CD4-positive, CD25-positive, alpha-beta regulatory T cell (primary cell): ENCODE data around the gene TMPRSS12. TPM values are rescaled to one million over a fixed set of nuclear protein-coding genes. Genes with fewer than 3 reads are reported as not detected.

Experiments
- ATAC-seq, 2 donors: fragments of 150-1000 bp; cut with Tn5 transposase; one replicate each; pipeline ENCODE4 v1.10.0; 2021; ENCODE audit warnings: low read depth in 2 of 2, moderate number of reproducible peaks in 2 of 2, moderate library complexity in 1 of 2
- DNase-seq, 3 donors: peaks; one replicate each; pipeline versions ENCODE4 v3.0.0 to v3.0.0-alpha.2; 2012 to 2022; ENCODE audit warnings: mixed read lengths in 1 of 3
- H3K27ac ChIP-seq: one replicate; pipeline ENCODE4 v1.7.0; 2013; ENCODE audit warnings: mild to moderate bottlenecking, low read length; ENCODE audit not compliant: insufficient read depth, poor library complexity, severe bottlenecking
- H3K27me3 ChIP-seq: one replicate; pipeline ENCODE4 v1.7.0; 2013; ENCODE audit warnings: low read length; ENCODE audit not compliant: control insufficient read depth, insufficient read depth
- H3K36me3 ChIP-seq: one replicate; pipeline ENCODE4 v1.7.0; 2013; ENCODE audit warnings: mild to moderate bottlenecking, low read length, moderate library complexity; ENCODE audit not compliant: control insufficient read depth, insufficient read depth
- H3K4me1 ChIP-seq: 2 replicates; pipeline ENCODE4 v1.7.0; 2013; ENCODE audit warnings: mild to moderate bottlenecking, low read length; ENCODE audit not compliant: insufficient read depth, control insufficient read depth, poor library complexity, severe bottlenecking
- H3K4me3 ChIP-seq: one replicate; pipeline ENCODE4 v1.7.0; 2013; ENCODE audit warnings: low read depth, mild to moderate bottlenecking, low read length, moderate library complexity
- H3K9me3 ChIP-seq, 2 experiments: 1 replicate in 1 of 2; 2 replicates in 1 of 2; pipeline ENCODE4 v1.7.0; 2013; ENCODE audit warnings: low read length in 2 of 2, mild to moderate bottlenecking in 1 of 2, moderate library complexity in 1 of 2; ENCODE audit not compliant: control insufficient read depth in 2 of 2
- H3K27ac Mint-ChIP-seq, 3 donors: one replicate each; pipeline ENCODE4 v1.8.0; 2020 to 2022; ENCODE audit warnings: mild to moderate bottlenecking in 3 of 3, mixed read lengths in 3 of 3, moderate library complexity in 2 of 3
- H3K27me3 Mint-ChIP-seq: one replicate; pipeline ENCODE4 v1.8.0; 2022; ENCODE audit warnings: mild to moderate bottlenecking, mixed read lengths
- H3K36me3 Mint-ChIP-seq: one replicate; pipeline ENCODE4 v1.8.0; 2020; ENCODE audit warnings: mixed read lengths
- H3K4me1 Mint-ChIP-seq, 4 donors: one replicate each; pipeline ENCODE4 v1.8.0; 2020 to 2022; ENCODE audit warnings: mixed read lengths in 4 of 4, mild to moderate bottlenecking in 1 of 4
- H3K4me3 Mint-ChIP-seq, 4 donors: one replicate each; pipeline ENCODE4 v1.8.0; 2020 to 2022; ENCODE audit warnings: mild to moderate bottlenecking in 4 of 4, mixed read lengths in 4 of 4, moderate library complexity in 3 of 4
- H3K9me3 Mint-ChIP-seq, 7 donors: one replicate each; pipeline ENCODE4 v1.8.0; 2020 to 2022; ENCODE audit warnings: mixed read lengths in 7 of 7, mild to moderate bottlenecking in 3 of 7, moderate library complexity in 2 of 7
- polyA plus RNA-seq, 4 donors: library from polyadenylated mRNA; unstranded; fragments of 300-500 nt; fragmentation: Illumina TruSeq; gene quantifications; one replicate each; pipeline ENCODE4 v1.2.3, GENCODE V29; 2021
- total RNA-seq: library from RNA; stranded (reverse); gene quantifications from one replicate; pipeline ENCODE4 v1.2.3, GENCODE V29; 2022

The TMPRSS12 gene
- total and polyA plus RNA-seq, 5 donors from 2014 or later, result not detected

DNA sequence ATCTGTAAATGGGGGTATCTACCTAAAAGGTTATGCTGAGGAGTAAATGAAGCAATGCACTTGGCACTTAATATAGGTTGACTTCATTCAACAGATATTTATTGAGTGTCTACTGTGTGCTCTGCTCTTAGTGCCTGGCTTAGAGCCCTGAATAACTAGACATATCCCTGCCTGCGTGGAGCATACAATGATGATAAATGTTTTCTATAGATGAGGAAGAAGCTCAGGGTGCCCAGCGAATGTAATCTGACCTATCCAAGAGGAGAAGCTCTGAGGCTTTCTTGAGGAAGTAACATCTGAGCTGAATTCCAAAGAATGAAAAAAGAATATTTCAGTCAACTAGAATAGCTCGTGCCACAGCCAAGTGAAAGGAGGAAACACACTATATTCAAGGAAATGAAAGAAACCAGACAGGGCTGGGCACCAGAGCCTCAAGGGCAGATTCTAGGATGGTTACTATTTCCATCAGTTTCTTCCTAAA is 91.7 kb downstream of the TMPRSS12 start:
- Histone ChIP-seq H3K4me3 (no peak overlapping the region), H3K36me3 (peaks cover 2% of the 10 kb centered on the region), H3K27me3 (no peaks in the 10 kb centered on the region), H3K4me1 (no peaks in the 10 kb centered on the region), H3K9me3 (peaks cover 2 to 8% of the 10 kb centered on the region in 2 experiments), H3K27ac (no peak overlapping the region)
- H3K27ac Mint-ChIP-seq, result peak overlapping the region in 1 of 3 donors; percentile 37
- no peaks in the 10 kb centered on the region for H3K27me3 Mint-ChIP-seq
- H3K4me1 Mint-ChIP-seq, result peaks cover 4 to 33% (median 11%) of the 10 kb centered on the region in 4 donors
- no peak for ATAC-seq
- H3K36me3 Mint-ChIP-seq, result peaks cover 26% of the 10 kb centered on the region
- DNase-seq, result no peak
- no peak overlapping the region for H3K4me3 Mint-ChIP-seq
- peaks cover 0 to 4% (median 0%) of the 10 kb centered on the region in 7 donors for H3K9me3 Mint-ChIP-seq

DNA sequence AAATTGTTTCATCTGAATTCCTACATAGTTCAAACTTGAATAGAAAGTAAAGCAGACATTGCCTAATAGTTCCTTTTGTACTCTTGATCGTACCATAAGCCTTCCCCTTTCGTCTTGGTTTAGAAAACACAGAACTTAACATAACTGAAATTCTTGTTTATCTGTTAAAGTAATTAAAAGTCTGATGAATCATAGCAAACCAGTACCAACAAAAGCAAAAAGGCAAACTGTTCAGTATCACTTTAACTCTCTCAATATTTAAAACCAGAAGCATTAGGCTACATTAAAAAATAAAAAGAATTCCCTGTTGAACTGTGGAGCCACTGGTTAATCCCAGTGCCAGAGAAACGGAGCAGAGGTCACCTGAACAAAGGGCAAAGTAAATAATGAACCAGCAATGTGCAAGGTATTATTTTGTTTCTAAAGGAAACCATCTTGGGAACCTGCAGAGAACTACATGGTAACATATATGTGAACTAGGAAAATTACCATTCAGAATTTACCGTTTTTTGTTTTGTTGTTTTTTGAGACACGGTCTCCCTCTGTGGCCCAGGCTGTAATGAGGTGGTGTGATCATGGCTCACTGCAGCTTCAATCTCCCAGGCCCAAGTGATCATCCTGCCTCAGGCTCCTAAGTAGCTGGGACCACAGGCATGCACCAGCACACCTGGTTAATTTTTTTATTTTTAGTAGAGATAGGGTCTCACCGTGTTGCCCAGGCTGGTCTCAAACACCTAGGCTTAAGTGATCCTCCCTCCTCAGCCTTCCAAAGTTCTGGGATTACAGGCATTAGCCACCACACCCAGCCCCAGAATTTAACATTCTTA is 92.5 kb downstream of the TMPRSS12 start:
- H3K9me3 Mint-ChIP-seq, result peaks cover 0 to 4% (median 0%) of the 10 kb centered on the region in 7 donors
- peaks cover 2 to 8% of the 10 kb centered on the region in 2 experiments for H3K9me3 ChIP-seq
- DNase-seq (no peak), ATAC-seq (no peak)
- H3K4me3 ChIP-seq, result no peak overlapping the region
- no peaks in the 10 kb centered on the region for H3K4me1 ChIP-seq
- peaks cover 22% of the 10 kb centered on the region for H3K36me3 Mint-ChIP-seq
- H3K27me3 Mint-ChIP-seq, result no peaks in the 10 kb centered on the region
- H3K27ac ChIP-seq, result no peak overlapping the region
- peaks cover 3 to 33% (median 8%) of the 10 kb centered on the region in 4 donors for H3K4me1 Mint-ChIP-seq
- H3K27me3 ChIP-seq, result no peaks in the 10 kb centered on the region
- peaks cover 2% of the 10 kb centered on the region for H3K36me3 ChIP-seq
- peak overlapping the region; percentile 2 to 53 (median 37) for H3K27ac Mint-ChIP-seq
- no peak overlapping the region for H3K4me3 Mint-ChIP-seq

DNA sequence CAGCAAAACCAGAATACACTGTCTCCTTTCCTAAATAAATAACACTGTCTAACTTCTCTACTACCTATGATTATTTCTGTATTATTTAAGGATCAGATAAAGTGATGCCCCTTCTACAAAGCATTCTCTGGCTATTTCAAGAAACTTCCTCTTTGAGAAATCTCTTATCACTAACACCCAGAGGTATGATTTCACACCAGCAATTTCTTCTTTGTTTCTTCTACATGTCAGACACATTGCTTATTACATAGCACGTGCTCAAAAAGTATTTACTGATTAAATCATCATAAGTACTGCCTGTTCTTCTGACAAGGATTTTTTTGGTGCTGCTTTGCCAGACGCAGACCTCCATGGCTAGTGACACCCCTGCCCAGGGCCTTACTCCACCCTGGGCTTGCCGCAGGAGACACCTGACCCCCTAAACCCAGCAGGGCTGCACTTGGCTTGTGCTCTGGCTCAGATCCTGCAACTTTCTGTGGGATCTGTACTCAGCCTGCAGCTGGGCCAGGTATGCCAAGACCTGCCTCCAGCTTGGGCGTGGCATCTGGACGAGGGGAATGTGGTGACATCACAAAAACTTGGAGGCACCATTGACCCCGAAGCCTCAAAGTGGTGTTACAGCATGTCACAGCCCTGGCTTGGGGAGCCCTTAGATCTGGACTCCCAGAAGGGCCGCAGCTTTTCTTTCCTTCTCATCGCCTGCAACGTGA is 94.2 kb downstream of the TMPRSS12 start:
- DNase-seq (no peak), ATAC-seq (no peak)
- H3K4me3 ChIP-seq, result no peak overlapping the region
- peaks cover 2% of the 10 kb centered on the region for H3K36me3 ChIP-seq
- H3K4me3 Mint-ChIP-seq, result no peak overlapping the region
- H3K27ac Mint-ChIP-seq, result no peak overlapping the region
- H3K9me3 Mint-ChIP-seq, result peaks cover 0 to 4% (median 0%) of the 10 kb centered on the region in 7 donors
- peaks cover 0 to 23% (median 9%) of the 10 kb centered on the region in 4 donors for H3K4me1 Mint-ChIP-seq
- peaks cover 2 to 8% of the 10 kb centered on the region in 2 experiments for H3K9me3 ChIP-seq
- H3K4me1 ChIP-seq, result no peaks in the 10 kb centered on the region
- H3K27me3 Mint-ChIP-seq, result no peaks in the 10 kb centered on the region
- H3K27ac ChIP-seq, result no peak overlapping the region
- H3K36me3 Mint-ChIP-seq, result peaks cover 17% of the 10 kb centered on the region
- no peaks in the 10 kb centered on the region for H3K27me3 ChIP-seq

Other genes starting within 250 kb of the TMPRSS12 start
- gene ATF1, start 78.8 kb upstream of the TMPRSS12 start, total RNA-seq, result 30.6 TPM
- 10 to 100 TPM; 47.3 to 56.1 (median 52.5) TPM for gene ATF1, start 78.8 kb upstream of the TMPRSS12 start, polyA plus RNA-seq
- not detected for gene HIGD1C, start 109.6 kb downstream of the TMPRSS12 start, total RNA-seq
- not detected for gene HIGD1C, start 109.6 kb downstream of the TMPRSS12 start, polyA plus RNA-seq
- 54.3 TPM for gene SLC11A2, start 183.5 kb downstream of the TMPRSS12 start, total RNA-seq
- gene SLC11A2, start 183.5 kb downstream of the TMPRSS12 start, polyA plus RNA-seq, result 10 to 100 TPM in 3 of 4 donors, 1 to 10 TPM in 1; 7.2 to 18.0 (median 14.0) TPM
- gene LETMD1, start 205.4 kb downstream of the TMPRSS12 start, total RNA-seq, result 55.9 TPM
- 10 to 100 TPM; 25.3 to 42.8 (median 35.9) TPM for gene LETMD1, start 205.4 kb downstream of the TMPRSS12 start, polyA plus RNA-seq
- 32.8 TPM for gene CSRNP2, start 240.7 kb downstream of the TMPRSS12 start, total RNA-seq
- gene CSRNP2, start 240.7 kb downstream of the TMPRSS12 start, polyA plus RNA-seq, result 1 to 10 TPM; 1.7 to 5.7 (median 4.0) TPM